Natural killer cell (primary cell): ENCODE measurements around the gene DENND5B. TPM values are rescaled to one million over a fixed set of nuclear protein-coding genes. Genes with fewer than 3 reads are reported as not detected.

ENCODE experiments used
- ATAC-seq, 3 donors: fragments of 150-1000 bp in 2 of 3; fragments of 200-7000 bp in 1 of 3; cut with Tn5 transposase; 1 replicate in 1 of 3; 2 replicates in 2 of 3; pipeline ENCODE4 v1.10.0; 2021; ENCODE audit warnings: mild to moderate bottlenecking in 2 of 3, moderate library complexity in 2 of 3
- DNase-seq, 2 donors: peaks; one replicate each; pipeline versions ENCODE4 v3.0.0 to v3.0.0-alpha.2; 2013 to 2021; ENCODE audit warnings: mixed read lengths in 1 of 2
- H3K27ac ChIP-seq: one replicate; pipeline ENCODE4 v1.5.1; 2013; ENCODE audit warnings: mild to moderate bottlenecking, low read length
- H3K27me3 ChIP-seq: one replicate; pipeline ENCODE4 v1.6.1; 2013; ENCODE audit warnings: low read length; ENCODE audit not compliant: control insufficient read depth, insufficient read depth
- H3K36me3 ChIP-seq: one replicate; pipeline ENCODE4 v1.6.1; 2013; ENCODE audit warnings: low read length; ENCODE audit not compliant: control insufficient read depth, insufficient read depth
- H3K4me1 ChIP-seq: one replicate; pipeline ENCODE4 v1.6.1; 2013; ENCODE audit warnings: low read length; ENCODE audit not compliant: control insufficient read depth, insufficient read depth
- H3K4me3 ChIP-seq: one replicate; pipeline ENCODE4 v1.5.1; 2013; ENCODE audit warnings: low read length
- H3K9me3 ChIP-seq: one replicate; pipeline ENCODE4 v1.6.1; 2013; ENCODE audit warnings: low read length; ENCODE audit not compliant: control insufficient read depth, insufficient read depth
- H3K27ac Mint-ChIP-seq, 2 donors: one replicate each; pipeline ENCODE4 v1.8.0; 2022; ENCODE audit warnings: mild to moderate bottlenecking in 2 of 2, mixed read lengths in 2 of 2, moderate library complexity in 1 of 2
- H3K27me3 Mint-ChIP-seq, 2 donors: one replicate each; pipeline ENCODE4 v1.8.0; 2022; ENCODE audit warnings: low read depth in 2 of 2, mixed read lengths in 2 of 2
- H3K36me3 Mint-ChIP-seq: one replicate; pipeline ENCODE4 v1.8.0; 2022; ENCODE audit warnings: mixed read lengths
- H3K4me1 Mint-ChIP-seq, 2 donors: one replicate each; pipeline ENCODE4 v1.8.0; 2022; ENCODE audit warnings: mixed read lengths in 2 of 2
- H3K4me3 Mint-ChIP-seq: one replicate; pipeline ENCODE4 v1.8.0; 2022; ENCODE audit warnings: mild to moderate bottlenecking, moderate library complexity, mixed read lengths
- H3K9me3 Mint-ChIP-seq, 2 donors: one replicate each; pipeline ENCODE4 v1.8.0; 2022; ENCODE audit warnings: mixed read lengths in 2 of 2
- CTCF ChIP-seq: fragments of 200-600 bp; IDR thresholded peaks from one replicate; pipeline ENCODE4 v1.8.0; 2022; ENCODE audit warnings: antibody characterized with exemption
- WGBS: methylation state at CpG from one replicate; pipeline ENCODE4 v1.1.7; 2013; ENCODE audit warnings: missing lambda C conversion rate; ENCODE audit not compliant: insufficient coverage; 5-methylcytosine and 5-hydroxymethylcytosine counted together
- intact Hi-C: fragments of 100-400 bp; cut with micrococcal nuclease; formaldehyde crosslinking; loops from one replicate; pipeline ENCODE4 v1.14.2; 2022
- total RNA-seq, 4 donors: library from RNA; stranded (reverse); fragments of 120-200 nt in 1 of 4; gene quantifications; one replicate each; pipeline versions ENCODE4 v1.2.3 to v1.2.4, GENCODE V29; 2013 to 2022

DENND5B gene
- total RNA-seq, 3 donors from 2014 or later (not counting 1 experiment from before 2014, with no cell fraction given): 0.52 to 2.4 (median 0.70) TPM

DNA sequence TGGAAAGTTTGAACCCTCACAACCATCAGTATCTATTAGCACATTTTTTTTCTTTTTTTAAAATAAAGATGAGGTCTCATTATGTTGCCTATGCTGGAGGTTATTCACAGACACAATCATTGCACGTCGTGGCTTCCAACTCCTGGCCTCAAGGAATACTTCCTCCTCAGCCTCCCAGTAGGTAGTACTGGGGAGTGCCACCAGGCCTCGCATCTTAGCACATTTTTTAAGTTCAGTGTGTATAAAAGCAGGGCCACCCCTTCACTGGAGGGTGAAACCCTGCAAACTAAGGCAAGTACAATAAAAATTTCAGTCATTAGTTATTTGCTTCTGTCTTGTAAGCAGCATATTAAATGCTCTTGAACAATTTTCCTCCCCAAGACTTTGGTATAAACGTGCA lies 150.8 kb downstream of the DENND5B start:
- intact Hi-C loops: no loop called here
- Histone ChIP-seq H3K4me3 (no peak overlapping the region), H3K36me3 (no peaks in the 10 kb centered on the region), H3K27ac (no peak overlapping the region), H3K27me3 (no peaks in the 10 kb centered on the region), H3K9me3 (no peaks in the 10 kb centered on the region), H3K4me1 (no peaks in the 10 kb centered on the region)
- H3K27me3 Mint-ChIP-seq: peaks cover 0 to 1% of the 10 kb centered on the region in 2 donors
- 100% methylated on average over 2 of the region's 4 CpGs for WGBS
- H3K9me3 Mint-ChIP-seq: no peaks in the 10 kb centered on the region
- no peak overlapping the region for H3K4me3 Mint-ChIP-seq
- no peak for ATAC-seq
- TF ChIP-seq CTCF: no peak
- H3K4me1 Mint-ChIP-seq: no peaks in the 10 kb centered on the region
- H3K27ac Mint-ChIP-seq: no peak overlapping the region
- DNase-seq: no peak
- no peaks in the 10 kb centered on the region for H3K36me3 Mint-ChIP-seq

DNA sequence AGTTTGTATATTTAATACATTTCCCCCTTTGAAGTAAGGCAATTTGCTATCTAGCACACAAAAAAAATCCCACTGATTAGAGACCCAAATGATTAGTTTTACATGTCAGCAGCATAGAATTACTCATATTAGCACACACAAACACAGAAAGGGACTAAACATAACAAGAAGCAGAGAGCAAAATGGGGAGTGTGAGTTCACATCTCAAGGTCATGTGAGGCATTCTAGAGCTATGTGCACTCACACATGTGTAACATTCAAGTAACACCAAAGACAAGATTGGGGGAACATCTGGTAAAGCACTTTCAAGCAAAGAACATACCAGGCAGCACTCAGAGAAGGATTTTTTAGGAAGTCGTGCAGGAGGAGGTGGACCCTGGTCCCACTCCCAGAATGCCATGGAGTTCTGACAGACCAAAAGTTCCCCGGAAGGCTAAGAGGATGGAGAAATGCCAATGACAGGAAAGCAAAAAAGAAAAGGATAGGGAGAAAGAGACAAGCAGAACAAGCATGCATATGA lies 159.2 kb downstream of the DENND5B start:
- no peaks in the 10 kb centered on the region for H3K4me1 ChIP-seq
- WGBS: 94% methylated on average over 2 of the region's 2 CpGs
- H3K36me3 ChIP-seq: no peaks in the 10 kb centered on the region
- no peak overlapping the region for H3K4me3 ChIP-seq
- ATAC-seq: no peak
- no peak for DNase-seq
- Mint-ChIP-seq H3K27me3 (peaks cover 0 to 10% of the 10 kb centered on the region in 2 donors), H3K36me3 (no peaks in the 10 kb centered on the region), H3K27ac (no peak overlapping the region), H3K4me1 (no peaks in the 10 kb centered on the region), H3K4me3 (no peak overlapping the region), H3K9me3 (no peaks in the 10 kb centered on the region)
- H3K27ac ChIP-seq: no peak overlapping the region
- TF ChIP-seq CTCF: no peak
- intact Hi-C loops: no loop called here
- H3K27me3 ChIP-seq: no peaks in the 10 kb centered on the region
- H3K9me3 ChIP-seq: no peaks in the 10 kb centered on the region

DNA sequence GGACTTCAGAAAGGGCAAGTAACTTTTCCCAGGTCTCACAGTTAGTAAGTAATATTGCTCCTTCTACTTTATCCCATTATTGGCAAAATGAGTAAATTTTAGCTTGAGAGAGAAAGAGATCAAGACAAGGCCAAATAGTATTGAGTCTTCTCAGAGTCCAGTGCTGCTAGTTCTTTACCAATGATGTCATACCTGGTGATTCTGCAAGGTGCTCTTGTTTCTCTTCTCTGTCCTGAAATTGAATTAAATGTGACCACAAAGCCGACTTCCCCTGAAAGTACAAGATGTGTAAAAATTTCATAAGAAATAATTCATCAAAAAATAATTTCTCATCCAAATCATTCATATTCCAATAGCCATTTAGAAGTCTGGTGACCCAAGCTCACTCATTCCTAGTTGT lies 167.5 kb downstream of the DENND5B start:
- WGBS: no CpG with 5 or more reads among the region's 1 CpG
- Mint-ChIP-seq H3K27ac (no peak overlapping the region), H3K36me3 (no peaks in the 10 kb centered on the region)

More for the DNA sequence above, 167.5 kb downstream of the DENND5B start:
- TF ChIP-seq CTCF: no peak
- H3K4me3 Mint-ChIP-seq: no peak overlapping the region
- Histone ChIP-seq H3K27me3 (no peaks in the 10 kb centered on the region), H3K9me3 (no peaks in the 10 kb centered on the region), H3K4me3 (no peak overlapping the region), H3K27ac (no peak overlapping the region), H3K4me1 (no peaks in the 10 kb centered on the region), H3K36me3 (no peaks in the 10 kb centered on the region)
- DNase-seq (no peak), ATAC-seq (no peak)
- intact Hi-C loops: no loop called here
- H3K4me1 Mint-ChIP-seq: no peaks in the 10 kb centered on the region
- H3K9me3 Mint-ChIP-seq: no peaks in the 10 kb centered on the region
- no peaks in the 10 kb centered on the region for H3K27me3 Mint-ChIP-seq
